GM12878 (cell line): Measurements from ENCODE around the gene ATP7A. TPM values are rescaled to one million over a fixed set of nuclear protein-coding genes. Genes with fewer than 3 reads are reported as not detected.

Experiments
- ATAC-seq: fragments of 200-7000 bp; cut with Tn5 transposase; 3 replicates; pipeline ENCODE4 v1.9.1; 2020; ENCODE audit warnings: mild to moderate bottlenecking, moderate library complexity
- BruUV-seq: library from RNA; stranded (reverse); fragments of 400-500 nt; replicated peaks from 2 replicates; lab custom pipeline; 2021; lab: Mats Ljungman, UMichigan
- CTCF ChIA-PET: fragments of 300-600 bp; sonication (Branson Sonifier 250); formaldehyde crosslinking; extraction: SDS; loops from one replicate; lab custom pipeline; 2021; ENCODE audit warnings: inconsistent platforms; lab: Yijun Ruan, JAX
- POLR2A ChIA-PET: fragments of 350-600 bp; formaldehyde crosslinking; extraction: SDS; loops from one replicate; lab custom pipeline; 2021; ENCODE audit warnings: inconsistent platforms; lab: Charles Lee
- RAD21 ChIA-PET: fragments of 300-600 bp; sonication (Branson Sonifier 250); formaldehyde crosslinking; loops from one replicate; lab custom pipeline; 2023; ENCODE audit warnings: antibody characterized with exemption; ENCODE audit not compliant: unreplicated experiment; lab: Charles Lee
- SMC1A ChIA-PET: fragments of 300-600 bp; sonication (Branson Sonifier 250); formaldehyde crosslinking; loops from one replicate; lab custom pipeline; 2023; ENCODE audit not compliant: unreplicated experiment, uncharacterized antibody; lab: Charles Lee
- DNase-seq: peaks from one replicate; pipeline ENCODE4 v3.0.0-alpha.2; 2011; ENCODE audit warnings: low read depth, low spot score
- FAIRE-seq: peaks from 3 replicates; lab custom pipeline; 2011; peaks lifted over from hg19 to GRCh38; lab: Jason Lieb, UNC
- H2AFZ ChIP-seq: 2 replicates; pipeline ENCODE4 v1.6.0; 2011; ENCODE audit warnings: low read depth, low read length, control low read depth; ENCODE audit not compliant: control insufficient read depth
- H3K27ac ChIP-seq: 2 replicates; pipeline ENCODE4 v1.5.1; 2011; ENCODE audit warnings: control low read depth; ENCODE audit not compliant: control insufficient read depth, insufficient read depth
- H3K27me3 ChIP-seq, 2 experiments: replicated peaks in 1 of 2; 2 replicates each; pipeline versions ENCODE4 v1.6.0 to v1.6.1; 2011; ENCODE audit warnings: low read length in 1 of 2; ENCODE audit not compliant: control insufficient read depth in 2 of 2, insufficient read depth in 2 of 2
- H3K36me3 ChIP-seq, 2 experiments: 2 replicates each; pipeline ENCODE4 v1.5.1; 2011; ENCODE audit warnings: low read length in 1 of 2; ENCODE audit not compliant: control insufficient read depth in 2 of 2, insufficient read depth in 2 of 2
- H3K4me1 ChIP-seq: 2 replicates; pipeline ENCODE4 v1.6.1; 2011; ENCODE audit warnings: mild to moderate bottlenecking, low read length, moderate library complexity, mixed read lengths; ENCODE audit not compliant: control insufficient read depth, insufficient read depth
- H3K4me2 ChIP-seq: 2 replicates; pipeline ENCODE4 v1.6.0; 2011; ENCODE audit warnings: control low read depth; ENCODE audit not compliant: control insufficient read depth, insufficient read depth
- H3K4me3 ChIP-seq: fragments of 200-600 bp; sonication (generic); 2 replicates; pipeline ENCODE4 v1.5.1; 2016
- H3K79me2 ChIP-seq: 2 replicates; pipeline ENCODE4 v1.6.0; 2011; ENCODE audit warnings: low read length; ENCODE audit not compliant: control insufficient read depth, insufficient read depth
- H3K9ac ChIP-seq: 2 replicates; pipeline ENCODE4 v1.8.0; 2011; ENCODE audit warnings: low read length, control low read depth, mixed read lengths; ENCODE audit not compliant: control insufficient read depth, insufficient read depth
- H3K9me3 ChIP-seq: replicated peaks from 3 replicates; pipeline ENCODE4 v1.5.1; 2011; ENCODE audit warnings: mild to moderate bottlenecking, low read length; ENCODE audit not compliant: control insufficient read depth, insufficient read depth
- H4K20me1 ChIP-seq: 2 replicates; pipeline ENCODE4 v1.6.0; 2011; ENCODE audit not compliant: control insufficient read depth, insufficient read depth
- ATF7 ChIP-seq: fragments of 450-650 bp; IDR thresholded peaks from 2 replicates; pipeline ENCODE4 v1.6.1; 2016; ENCODE audit warnings: low read depth, mild to moderate bottlenecking
- CHD2 ChIP-seq: IDR thresholded peaks from 2 replicates; pipeline ENCODE4 v1.6.1; 2011; ENCODE audit warnings: low read depth, low read length, improper control_type of control experiment, borderline replicate concordance
- CREM ChIP-seq: IDR thresholded peaks from 2 replicates; pipeline ENCODE4 v1.6.1; 2014; ENCODE audit warnings: antibody characterized with exemption, low read depth
- MEF2B ChIP-seq: fragments of 450-650 bp; IDR thresholded peaks from 2 replicates; pipeline ENCODE4 v1.6.1; 2018; ENCODE audit warnings: mild to moderate bottlenecking, moderate library complexity; ENCODE audit not compliant: partially characterized antibody, poor library complexity, severe bottlenecking
- MXI1 ChIP-seq: fragments of 150-350 bp; IDR thresholded peaks from 2 replicates; pipeline ENCODE4 v1.6.1; 2011; ENCODE audit warnings: low read depth, mild to moderate bottlenecking, inconsistent platforms, low read length, improper control_type of control experiment
- NFYA ChIP-seq: IDR thresholded peaks from 2 replicates; pipeline ENCODE4 v1.6.1; 2011; ENCODE audit warnings: low read depth, mild to moderate bottlenecking, low read length, improper control_type of control experiment, borderline replicate concordance
- SUPT20H ChIP-seq: IDR thresholded peaks from 2 replicates; pipeline ENCODE4 v1.6.1; 2011; ENCODE audit warnings: low read depth, mild to moderate bottlenecking, low read length, moderate library complexity, borderline replicate concordance; ENCODE audit not compliant: control insufficient read depth
- YY1 ChIP-seq: IDR thresholded peaks from 2 replicates; pipeline ENCODE4 v1.6.1; 2011; ENCODE audit warnings: low read depth, mild to moderate bottlenecking, low read length
- WGBS: methylation state at CpG from one replicate; pipeline ENCODE4 v1.1.6; 2016; ENCODE audit warnings: low lambda C conversion rate; ENCODE audit not compliant: insufficient replicate concordance, insufficient coverage; ENCODE audit errors: missing lambda C conversion rate; 5-methylcytosine and 5-hydroxymethylcytosine counted together
- in situ Hi-C: fragments of 300-500 bp; cut with MboI; formaldehyde crosslinking; loops from 9 replicates; pipeline ENCODE4 v1.14.3; 2018; ENCODE audit warnings: mixed read lengths
- intact Hi-C: fragments of 100-400 bp; cut with micrococcal nuclease; formaldehyde crosslinking; loops from one replicate; pipeline ENCODE4 v1.14.2; 2022; ENCODE audit not compliant: unreplicated experiment
- polyA plus RNA-seq, 11 experiments: library from polyadenylated mRNA; depleted of rRNA in 4 of 11; unstranded in 6 of 11; stranded (reverse) in 5 of 11; fragments of >200 nt; fragmentation: Nextera tagmentation in 4 of 11; fragmentation: Illumina TruSeq in 1 of 11; extraction: Ambion mirVana in 4 of 11; extraction: Trizol in 1 of 11; gene quantifications; 1 replicate in 1 of 11; 2 replicates in 10 of 11; pipeline versions ENCODE4 v1.2.1 to v1.2.3, GENCODE V29; 2011 to 2016; ENCODE audit warnings: inconsistent platforms in 2 of 11, missing spikeins in 2 of 11, low read depth in 1 of 11
- total RNA-seq, 4 experiments: library from RNA; depleted of rRNA in 3 of 4; stranded (reverse); fragments of >200 nt in 3 of 4; fragmentation: Illumina TruSeq in 1 of 4; extraction: Trizol in 1 of 4; gene quantifications; 2 replicates each; pipeline versions ENCODE4 v1.2.1 to v1.2.3, GENCODE V29; 2013 to 2021
- TF ChIP-seq, protein P1 (sequence below): IDR thresholded peaks from 2 replicates; pipeline ENCODE4 v1.6.1; 2012; ENCODE audit warnings: low read depth, low read length, improper control_type of control experiment
- TF ChIP-seq, protein P2 (sequence below): IDR thresholded peaks from 2 replicates; pipeline ENCODE4 v1.6.1; 2011; ENCODE audit warnings: low read depth, low read length, improper control_type of control experiment, borderline replicate concordance

Gene ATP7A
- total and polyA plus RNA-seq, 10 of the 15 experiments (the other 5 are each of a cell fraction or from before 2014, with no cell fraction given): 2.5 to 12.0 (median 7.6) TPM

DNA sequence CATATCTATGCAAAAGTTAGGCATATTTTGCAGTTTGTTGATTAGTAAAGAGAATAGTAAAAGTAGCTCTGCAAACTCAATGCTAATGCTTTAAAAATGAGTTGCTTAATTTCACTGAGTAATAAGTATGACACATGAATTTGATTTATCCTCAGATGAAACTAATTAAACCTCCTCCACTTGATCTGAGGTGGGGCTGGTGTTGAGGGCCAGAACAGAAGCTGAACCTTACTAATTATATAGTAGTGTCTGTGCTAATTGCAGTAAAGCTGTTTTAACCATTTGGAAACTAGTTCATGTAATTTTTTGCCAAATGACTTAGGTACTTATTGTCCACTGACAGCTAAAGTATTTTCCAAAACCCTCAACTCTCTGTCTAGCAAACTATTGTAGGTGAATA lies 66.6 kb downstream of the ATP7A start:
- CTCF ChIA-PET: interaction anchor here (2.1 kb wide), 1 partner anchor 12 kb away, joined by 6 read pairs; no protein-coding TSS in a partner anchor
- Histone ChIP-seq H3K9ac (no peak overlapping the region), H3K9me3 (no peaks in the 10 kb centered on the region), H3K79me2 (no peaks in the 10 kb centered on the region), H3K4me3 (no peak overlapping the region), H3K4me2 (no peak overlapping the region), H3K27me3 (no peaks in the 10 kb centered on the region), H2AFZ (no peak overlapping the region), H4K20me1 (no peaks in the 10 kb centered on the region), H3K4me1 (no peaks in the 10 kb centered on the region), H3K27ac (no peak overlapping the region), H3K36me3 (no peaks in the 10 kb centered on the region)
- RAD21 ChIA-PET: no interaction called here
- intact Hi-C loops (no loop called here), in situ Hi-C loops (no loop called here)
- TF ChIP-seq NFYA: no peak
- TF ChIP-seq, protein P1, sequence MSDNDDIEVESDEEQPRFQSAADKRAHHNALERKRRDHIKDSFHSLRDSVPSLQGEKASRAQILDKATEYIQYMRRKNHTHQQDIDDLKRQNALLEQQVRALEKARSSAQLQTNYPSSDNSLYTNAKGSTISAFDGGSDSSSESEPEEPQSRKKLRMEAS: no peak
- TF ChIP-seq MEF2B: no peak
- POLR2A ChIA-PET: no interaction called here
- no peak for ATAC-seq
- FAIRE-seq: no peak
- BruUV-seq: no TSS peak
- DNase-seq: no peak
- SMC1A ChIA-PET: interaction anchor here (0.9 to 1.5 kb wide), 4 partner anchors 9 to 33 kb away, joined by 3 to 5 read pairs (median 4); no protein-coding TSS in a partner anchor

DNA sequence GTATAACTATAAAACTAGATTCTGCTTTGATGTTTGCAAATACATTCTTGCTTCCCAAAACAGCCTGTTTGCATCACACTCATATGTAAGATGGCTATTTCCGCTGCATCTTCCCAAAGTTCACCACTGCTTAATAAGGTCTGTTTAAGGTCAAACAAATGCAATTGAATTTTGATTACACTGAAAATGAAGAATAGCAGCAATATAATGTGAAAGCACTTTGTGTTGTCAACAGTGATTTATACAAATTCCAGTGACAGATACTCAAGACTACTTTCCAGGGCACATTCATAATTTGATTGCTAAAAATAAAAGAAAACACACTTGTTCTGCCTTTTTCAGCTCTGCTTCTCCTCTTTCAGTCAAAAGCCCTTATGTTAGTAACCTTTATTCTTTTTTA lies 67.0 kb downstream of the ATP7A start:
- H4K20me1 ChIP-seq: no peaks in the 10 kb centered on the region
- in situ Hi-C loops: no loop called here
- TF ChIP-seq CHD2 (no peak), MEF2B (no peak), MXI1 (no peak), ATF7 (no peak), YY1 (no peak), CREM (no peak), SUPT20H (no peak)
- TF ChIP-seq, protein P2, sequence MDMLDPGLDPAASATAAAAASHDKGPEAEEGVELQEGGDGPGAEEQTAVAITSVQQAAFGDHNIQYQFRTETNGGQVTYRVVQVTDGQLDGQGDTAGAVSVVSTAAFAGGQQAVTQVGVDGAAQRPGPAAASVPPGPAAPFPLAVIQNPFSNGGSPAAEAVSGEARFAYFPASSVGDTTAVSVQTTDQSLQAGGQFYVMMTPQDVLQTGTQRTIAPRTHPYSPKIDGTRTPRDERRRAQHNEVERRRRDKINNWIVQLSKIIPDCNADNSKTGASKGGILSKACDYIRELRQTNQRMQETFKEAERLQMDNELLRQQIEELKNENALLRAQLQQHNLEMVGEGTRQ: no peak
- no TSS peak for BruUV-seq
- no peaks in the 10 kb centered on the region for H3K27me3 ChIP-seq
- ChIA-PET CTCF (interaction anchor here (2.1 kb wide), 1 partner anchor 12 kb away, joined by 6 read pairs; no protein-coding TSS in a partner anchor), SMC1A (interaction anchor here (0.9 to 1.5 kb wide), 4 partner anchors 9 to 34 kb away, joined by 3 to 5 read pairs (median 4); no protein-coding TSS in a partner anchor), RAD21 (no interaction called here), POLR2A (no interaction called here)
- no peak for FAIRE-seq
- H3K79me2 ChIP-seq: no peaks in the 10 kb centered on the region
- H3K4me2 ChIP-seq: no peak overlapping the region
- intact Hi-C loops: no loop called here
- 76% methylated on average over 1 of the region's 1 CpG for WGBS
- H3K36me3 ChIP-seq: no peaks in the 10 kb centered on the region
- ATAC-seq: no peak
- H2AFZ ChIP-seq: no peak overlapping the region
- no peak overlapping the region for H3K9ac ChIP-seq
- H3K4me1 ChIP-seq: no peaks in the 10 kb centered on the region
- H3K27ac ChIP-seq: no peak overlapping the region
- no peaks in the 10 kb centered on the region for H3K9me3 ChIP-seq
- no peak for DNase-seq
- no peak overlapping the region for H3K4me3 ChIP-seq
